HCT116 (cell line): ENCODE measurements around the gene CATSPERE. TPM values are rescaled to one million over a fixed set of nuclear protein-coding genes. Genes with fewer than 3 reads are reported as not detected.

Experiments used
- total RNA-seq: library from RNA; stranded (reverse); gene quantifications from one replicate; pipeline ENCODE4 v1.2.1, GENCODE V29; 2021; ENCODE audit not compliant: unreplicated experiment

The CATSPERE gene
- total RNA-seq, 1 experiment from 2014 or later: 0.34 TPM

Other genes starting within 250 kb of the CATSPERE start
- gene ADSS2, start 9.4 kb upstream of the CATSPERE start, total RNA-seq: 46.2 TPM
- gene DESI2, start 191.9 kb downstream of the CATSPERE start, total RNA-seq: 44.6 TPM